ENCODE results near the gene ZNF576. TPM values are rescaled to one million over a fixed set of nuclear protein-coding genes. Genes with fewer than 3 reads are reported as not detected.

ZNF576 gene
- total and polyA plus RNA-seq, 9 of the 15 experiments (the other 6 are each of a cell fraction or from before 2014, with no cell fraction given) = 6.8 to 18.2 (median 12.2) TPM

DNA sequence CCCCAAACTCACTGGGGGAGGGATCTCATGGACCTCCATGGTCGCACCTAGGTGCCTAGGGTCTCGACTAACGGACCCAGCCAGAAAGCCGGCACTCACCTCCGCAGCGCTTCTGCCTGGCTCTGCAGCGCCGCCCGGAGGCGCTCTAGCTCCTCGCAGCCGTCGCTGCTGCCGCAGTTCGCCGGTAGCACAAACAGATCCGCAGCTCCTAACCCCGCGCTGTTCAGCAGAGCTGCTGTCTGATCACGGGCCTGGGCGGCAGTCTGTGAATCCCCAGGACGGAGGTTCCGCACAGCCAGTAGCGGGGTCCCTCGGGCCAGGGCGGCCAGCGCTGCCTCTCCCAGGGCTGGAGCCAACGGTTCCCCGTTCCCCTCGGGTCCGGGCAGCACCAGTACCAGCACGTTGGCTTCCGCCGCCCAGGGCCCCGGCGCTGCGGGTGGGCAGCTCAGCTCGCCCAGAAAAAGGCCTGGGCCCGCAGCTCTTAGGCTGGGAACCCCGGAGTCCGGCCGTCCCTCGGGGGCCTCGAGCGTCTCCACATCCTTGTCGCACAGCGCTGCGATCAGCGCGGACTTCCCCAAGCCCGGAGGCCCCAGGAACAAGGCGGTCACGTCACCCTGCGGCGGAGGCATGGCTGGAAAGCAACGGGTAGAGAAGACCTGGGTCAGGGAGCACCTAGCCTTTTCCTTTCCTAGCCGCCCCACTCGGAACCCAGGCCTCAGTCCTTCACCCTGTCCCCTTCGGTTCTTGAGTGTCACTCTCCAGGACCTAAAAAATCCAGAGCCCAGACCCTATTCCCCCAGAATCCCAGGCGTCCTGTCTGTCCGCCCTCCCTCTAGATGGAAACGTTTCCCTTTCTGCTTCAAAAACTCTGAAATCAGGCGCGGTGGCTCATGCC lies 1.4 kb upstream of the ZNF576 start:
- DNase-seq (ENCODE audit: extremely low read depth in 1 of 4, low spot score in 3 of 4) (peak; percentile 47 to 79 (median 52)), ATAC-seq (peak; percentile 81), FAIRE-seq (peak; percentile 75)
- CTCF ChIA-PET (ENCODE audit: low intra/inter-chr PET ratio) = interaction anchor here (1.0 to 1.9 kb wide), 3 partner anchors 30 to 147 kb away, joined by 3 to 9 read pairs (median 6); no protein-coding TSS in a partner anchor
- 15% methylated on average over 51 of the region's 64 CpGs for WGBS (ENCODE audit: insufficient coverage, low coverage, missing lambda C conversion rate)
- no TSS peak for BruUV-seq (replicated peaks)
- no peaks in the 10 kb centered on the region for H3K9me1 ChIP-seq (ENCODE audit: control insufficient read depth, insufficient read depth, low read length)
- intact Hi-C loops (cut with micrococcal nuclease) (no loop called here), in situ Hi-C loops (cut with MboI) (no loop called here)
- peak overlapping the region; percentile 75 for H2AFZ ChIP-seq (ENCODE audit: low read depth, low read length)
- H3K27ac ChIP-seq (ENCODE audit: extremely low read depth, low read depth, low read length) = peak overlapping the region; percentile 81
- H3K36me3 ChIP-seq (ENCODE audit: control insufficient read depth, insufficient read depth, low read length) = peaks cover 44% of the 10 kb centered on the region; the same call in 2 of the 3 replicates
- no peaks in the 10 kb centered on the region for H3K27me3 ChIP-seq (ENCODE audit: control insufficient read depth in 2 of 2, insufficient read depth in 2 of 2, low read length in 2 of 2)
- POLR2A ChIA-PET = interaction anchor here (0.6 to 5.6 kb wide), 8 partner anchors 7 to 1406 kb away, joined by 3 to 60 read pairs (median 4); partner anchors contain the start of genes RELB and SRRM5
- H4K20me1 ChIP-seq (replicated peaks; ENCODE audit: control insufficient read depth, insufficient read depth, low read length) = no peaks in the 10 kb centered on the region
- peak overlapping the region; percentile 76 to 97 for H3K9ac ChIP-seq (ENCODE audit: insufficient read depth in 1 of 2, low read depth in 2 of 2, low read length in 2 of 2)
- H3K9me3 ChIP-seq (replicated peaks; ENCODE audit: control insufficient read depth, insufficient read depth, low read depth, low read length) = no peaks in the 10 kb centered on the region
- peak overlapping the region; percentile 76 for H3K4me3 ChIP-seq
- peaks cover 15 to 47% of the 10 kb centered on the region in 2 experiments; a peak in 4 of 5 replicates for H3K4me1 ChIP-seq (replicated peaks in 1 of 2; ENCODE audit: control insufficient read depth in 2 of 2, insufficient read depth in 2 of 2, low read length in 2 of 2)
- H3K79me2 ChIP-seq (ENCODE audit: control insufficient read depth, insufficient read depth, low read length) = peaks cover 41% of the 10 kb centered on the region
- peak overlapping the region; percentile 75 for H3K4me2 ChIP-seq (ENCODE audit: insufficient read depth, low read length)
- TF ChIP-seq, protein P1, sequence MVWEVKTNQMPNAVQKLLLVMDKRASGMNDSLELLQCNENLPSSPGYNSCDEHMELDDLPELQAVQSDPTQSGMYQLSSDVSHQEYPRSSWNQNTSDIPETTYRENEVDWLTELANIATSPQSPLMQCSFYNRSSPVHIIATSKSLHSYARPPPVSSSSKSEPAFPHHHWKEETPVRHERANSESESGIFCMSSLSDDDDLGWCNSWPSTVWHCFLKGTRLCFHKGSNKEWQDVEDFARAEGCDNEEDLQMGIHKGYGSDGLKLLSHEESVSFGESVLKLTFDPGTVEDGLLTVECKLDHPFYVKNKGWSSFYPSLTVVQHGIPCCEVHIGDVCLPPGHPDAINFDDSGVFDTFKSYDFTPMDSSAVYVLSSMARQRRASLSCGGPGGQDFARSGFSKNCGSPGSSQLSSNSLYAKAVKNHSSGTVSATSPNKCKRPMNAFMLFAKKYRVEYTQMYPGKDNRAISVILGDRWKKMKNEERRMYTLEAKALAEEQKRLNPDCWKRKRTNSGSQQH (CRISPR knock-in tag; IDR thresholded peaks at IDR 0.05) = no peak
- TF ChIP-seq CREM (IDR thresholded peaks at IDR 0.05; ENCODE audit: low read depth) (peak; percentile 48), DPF2 (IDR thresholded peaks at IDR 0.05) (no peak), PHF21A (IDR thresholded peaks at IDR 0.05; ENCODE audit: borderline replicate concordance, low read depth) (no peak), TAF1 (IDR thresholded peaks at IDR 0.05; ENCODE audit: control insufficient read depth, extremely low read depth, insufficient read depth, low read length, severe bottlenecking) (peak; percentile 10), POLR2A (conservative IDR thresholded peaks at IDR 0.05) (peak; percentile 41; the same call in 1 of the 2 replicates), SNRNP70 (optimal IDR thresholded peaks at IDR 0.05; ENCODE audit: low read depth, low read length) (no peak), NR2C2 (CRISPR knock-in tag; IDR thresholded peaks at IDR 0.05) (no peak), NR2C2 (tag; IDR thresholded peaks at IDR 0.05) (no peak), ZNF282 (CRISPR knock-in tag; IDR thresholded peaks at IDR 0.05) (no peak), CHD4 (IDR thresholded peaks at IDR 0.05; ENCODE audit: insufficient read depth, insufficient replicate concordance, low read depth, low read length, poor library complexity, severe bottlenecking) (no peak), PCBP1 (IDR thresholded peaks at IDR 0.05; ENCODE audit: low read depth, low read length, poor library complexity, severe bottlenecking) (no peak), PHF20 (IDR thresholded peaks at IDR 0.05; ENCODE audit: partially characterized antibody) (peak; percentile 18), POLR2G (IDR thresholded peaks at IDR 0.05; ENCODE audit: low read depth, low read length) (peak; percentile 76)
- TF ChIP-seq, protein P2, sequence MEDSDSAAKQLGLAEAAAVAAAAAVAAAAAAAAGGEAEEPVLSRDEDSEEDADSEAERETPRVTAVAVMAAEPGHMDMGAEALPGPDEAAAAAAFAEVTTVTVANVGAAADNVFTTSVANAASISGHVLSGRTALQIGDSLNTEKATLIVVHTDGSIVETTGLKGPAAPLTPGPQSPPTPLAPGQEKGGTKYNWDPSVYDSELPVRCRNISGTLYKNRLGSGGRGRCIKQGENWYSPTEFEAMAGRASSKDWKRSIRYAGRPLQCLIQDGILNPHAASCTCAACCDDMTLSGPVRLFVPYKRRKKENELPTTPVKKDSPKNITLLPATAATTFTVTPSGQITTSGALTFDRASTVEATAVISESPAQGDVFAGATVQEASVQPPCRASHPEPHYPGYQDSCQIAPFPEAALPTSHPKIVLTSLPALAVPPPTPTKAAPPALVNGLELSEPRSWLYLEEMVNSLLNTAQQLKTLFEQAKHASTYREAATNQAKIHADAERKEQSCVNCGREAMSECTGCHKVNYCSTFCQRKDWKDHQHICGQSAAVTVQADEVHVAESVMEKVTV (CRISPR knock-in tag; IDR thresholded peaks at IDR 0.05) = peak; percentile 42; the same call in 1 of the 2 replicates
- TF ChIP-seq, protein P3, sequence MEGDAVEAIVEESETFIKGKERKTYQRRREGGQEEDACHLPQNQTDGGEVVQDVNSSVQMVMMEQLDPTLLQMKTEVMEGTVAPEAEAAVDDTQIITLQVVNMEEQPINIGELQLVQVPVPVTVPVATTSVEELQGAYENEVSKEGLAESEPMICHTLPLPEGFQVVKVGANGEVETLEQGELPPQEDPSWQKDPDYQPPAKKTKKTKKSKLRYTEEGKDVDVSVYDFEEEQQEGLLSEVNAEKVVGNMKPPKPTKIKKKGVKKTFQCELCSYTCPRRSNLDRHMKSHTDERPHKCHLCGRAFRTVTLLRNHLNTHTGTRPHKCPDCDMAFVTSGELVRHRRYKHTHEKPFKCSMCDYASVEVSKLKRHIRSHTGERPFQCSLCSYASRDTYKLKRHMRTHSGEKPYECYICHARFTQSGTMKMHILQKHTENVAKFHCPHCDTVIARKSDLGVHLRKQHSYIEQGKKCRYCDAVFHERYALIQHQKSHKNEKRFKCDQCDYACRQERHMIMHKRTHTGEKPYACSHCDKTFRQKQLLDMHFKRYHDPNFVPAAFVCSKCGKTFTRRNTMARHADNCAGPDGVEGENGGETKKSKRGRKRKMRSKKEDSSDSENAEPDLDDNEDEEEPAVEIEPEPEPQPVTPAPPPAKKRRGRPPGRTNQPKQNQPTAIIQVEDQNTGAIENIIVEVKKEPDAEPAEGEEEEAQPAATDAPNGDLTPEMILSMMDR (IDR thresholded peaks at IDR 0.05 in 2 of 3, conservative IDR thresholded peaks at IDR 0.05 in 1 of 3; ENCODE audit: insufficient read depth in 2 of 3, low read depth in 1 of 3, low read length in 3 of 3) = peak; percentile 89 to 94 (median 92)
